Neutrophil (primary cell): ENCODE data around the gene HOXB8.

Source experiments
- H3K27ac ChIP-seq: fragments of 200-600 bp; sonication (generic); 2 replicates; pipeline ENCODE4 v1.5.1; 2016; ENCODE audit warnings: mild to moderate bottlenecking, moderate library complexity
- H3K27me3 ChIP-seq: fragments of 200-600 bp; sonication (generic); 2 replicates; pipeline ENCODE4 v1.6.0; 2016; ENCODE audit warnings: mild to moderate bottlenecking
- H3K36me3 ChIP-seq: fragments of 200-600 bp; sonication (generic); 2 replicates; pipeline ENCODE4 v1.5.1; 2017
- H3K4me1 ChIP-seq, 2 experiments: fragments of 200-600 bp in 1 of 2; sonication (generic) in 1 of 2; 1 replicate in 1 of 2; 2 replicates in 1 of 2; pipeline versions ENCODE4 v1.5.1 to v1.6.1; 2013 to 2016; ENCODE audit warnings: low read depth in 1 of 2, low read length in 1 of 2, mild to moderate bottlenecking in 1 of 2, moderate library complexity in 1 of 2; ENCODE audit not compliant: control insufficient read depth in 1 of 2, insufficient read depth in 1 of 2
- H3K4me3 ChIP-seq, 2 experiments: fragments of 200-600 bp in 1 of 2; sonication (generic) in 1 of 2; 1 replicate in 1 of 2; 2 replicates in 1 of 2; pipeline ENCODE4 v1.5.1; 2013 to 2016; ENCODE audit warnings: low read depth in 1 of 2, low read length in 1 of 2, mild to moderate bottlenecking in 1 of 2, moderate library complexity in 1 of 2
- H3K9me3 ChIP-seq: fragments of 200-600 bp; sonication (generic); 2 replicates; pipeline ENCODE4 v1.5.1; 2016
- TF ChIP-seq, protein P1 (sequence below): fragments of 200-600 bp; sonication (generic); IDR thresholded peaks from 2 replicates; pipeline ENCODE4 v1.5.1; 2016; ENCODE audit warnings: antibody characterized with exemption

Gene HOXB8

DNA sequence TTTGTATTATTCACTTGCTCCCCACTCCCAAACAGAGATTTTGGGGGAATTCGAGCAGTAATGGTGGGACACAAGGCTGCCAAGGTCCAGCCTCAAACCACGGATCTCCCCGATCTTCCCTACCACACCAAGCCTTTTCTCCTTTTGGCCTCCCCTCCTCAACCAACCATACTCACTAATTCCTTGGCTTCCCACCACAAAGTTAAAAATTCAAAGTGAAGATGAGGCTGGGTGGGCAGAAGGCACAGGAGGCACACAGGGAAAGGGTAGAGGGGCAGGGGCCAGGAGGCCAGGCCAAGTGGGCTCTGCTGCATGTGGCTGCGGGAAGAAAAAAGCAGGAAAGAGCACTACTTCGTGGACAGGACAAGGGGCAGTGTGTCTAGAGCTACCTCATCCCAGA lies 52.2 kb downstream of the HOXB8 start:
- Histone ChIP-seq H3K27me3 (peaks cover 100% of the 10 kb centered on the region), H3K27ac (no peak overlapping the region), H3K36me3 (no peaks in the 10 kb centered on the region), H3K4me1 (no peaks in the 10 kb centered on the region), H3K4me3 (no peak overlapping the region), H3K9me3 (no peaks in the 10 kb centered on the region)
- TF ChIP-seq, protein P1, sequence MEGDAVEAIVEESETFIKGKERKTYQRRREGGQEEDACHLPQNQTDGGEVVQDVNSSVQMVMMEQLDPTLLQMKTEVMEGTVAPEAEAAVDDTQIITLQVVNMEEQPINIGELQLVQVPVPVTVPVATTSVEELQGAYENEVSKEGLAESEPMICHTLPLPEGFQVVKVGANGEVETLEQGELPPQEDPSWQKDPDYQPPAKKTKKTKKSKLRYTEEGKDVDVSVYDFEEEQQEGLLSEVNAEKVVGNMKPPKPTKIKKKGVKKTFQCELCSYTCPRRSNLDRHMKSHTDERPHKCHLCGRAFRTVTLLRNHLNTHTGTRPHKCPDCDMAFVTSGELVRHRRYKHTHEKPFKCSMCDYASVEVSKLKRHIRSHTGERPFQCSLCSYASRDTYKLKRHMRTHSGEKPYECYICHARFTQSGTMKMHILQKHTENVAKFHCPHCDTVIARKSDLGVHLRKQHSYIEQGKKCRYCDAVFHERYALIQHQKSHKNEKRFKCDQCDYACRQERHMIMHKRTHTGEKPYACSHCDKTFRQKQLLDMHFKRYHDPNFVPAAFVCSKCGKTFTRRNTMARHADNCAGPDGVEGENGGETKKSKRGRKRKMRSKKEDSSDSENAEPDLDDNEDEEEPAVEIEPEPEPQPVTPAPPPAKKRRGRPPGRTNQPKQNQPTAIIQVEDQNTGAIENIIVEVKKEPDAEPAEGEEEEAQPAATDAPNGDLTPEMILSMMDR, result no peak
